Inferior parietal cortex (tissue), 1 donor: ENCODE results near the gene ZNF587.
A peak's percentile ranks its signal among the peaks of the same experiment; 100 is the strongest.
"Not testable (repeated sequence)": the region's sequence is repeated elsewhere in the genome, so short reads cannot be mapped to it uniquely, and the experiment has no call there.

Source experiments
- DNase-seq: peaks from one replicate; pipeline ENCODE4 v3.0.0-alpha.2; 2016; ENCODE audit errors: extremely low spot score

The ZNF587 gene

DNA sequence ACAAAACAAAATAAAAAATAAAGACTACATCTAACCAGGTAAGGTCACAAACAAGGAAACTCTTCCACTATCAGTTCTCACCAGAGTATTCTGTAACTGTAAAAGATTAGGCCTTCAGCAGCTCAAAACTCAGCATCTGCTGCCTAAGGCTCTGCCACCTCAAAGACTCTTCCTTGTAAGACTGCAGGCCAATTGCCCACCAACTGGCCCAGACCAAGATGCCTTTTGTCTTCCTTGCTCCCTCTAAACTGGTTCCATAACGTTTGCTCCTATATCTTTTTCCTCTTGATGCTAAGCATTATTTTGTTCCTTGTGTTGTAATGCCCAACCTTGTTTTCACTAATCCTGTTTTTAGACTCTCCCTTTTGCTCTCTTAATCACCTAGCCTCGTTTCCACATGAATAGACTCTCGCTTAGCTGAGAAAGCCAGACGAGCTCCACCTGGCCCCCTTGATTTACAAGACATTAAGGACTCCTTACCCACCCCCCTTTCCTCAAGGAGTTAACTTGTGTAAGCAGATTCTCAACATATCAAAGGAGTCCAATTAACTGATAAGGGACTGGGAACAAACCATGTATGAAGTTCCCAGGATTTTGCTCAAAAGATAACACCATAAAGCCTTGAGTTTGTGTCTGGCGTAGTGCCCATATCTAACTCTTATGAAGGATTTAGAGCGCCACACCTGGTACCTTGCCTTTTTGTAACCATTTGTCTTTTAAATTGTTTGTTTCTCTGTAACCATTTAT, 37.7 kb downstream of the ZNF587 start:
- no peak for DNase-seq

DNA sequence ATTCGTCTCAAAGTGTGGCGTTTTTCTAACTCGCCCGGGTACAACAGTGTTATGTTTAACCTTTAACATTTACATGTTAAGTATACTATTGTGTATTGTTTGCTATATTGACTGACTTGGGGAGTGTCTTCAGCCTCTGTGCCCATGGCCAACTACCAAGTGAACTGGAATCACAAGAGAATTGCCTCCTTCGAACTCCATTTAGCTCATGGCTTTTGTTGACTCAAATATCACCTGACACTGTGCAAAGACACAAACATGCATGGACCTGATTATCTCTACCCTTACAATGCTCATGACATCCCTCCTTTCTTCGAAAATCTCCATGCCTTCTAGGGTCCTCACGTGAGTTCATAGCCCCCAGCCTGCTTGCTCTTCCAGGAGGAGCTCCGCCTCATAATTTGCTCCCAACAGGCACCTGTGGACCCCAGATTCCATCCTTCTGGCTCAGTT, 38.5 kb downstream of the ZNF587 start:
- DNase-seq, result no peak

DNA sequence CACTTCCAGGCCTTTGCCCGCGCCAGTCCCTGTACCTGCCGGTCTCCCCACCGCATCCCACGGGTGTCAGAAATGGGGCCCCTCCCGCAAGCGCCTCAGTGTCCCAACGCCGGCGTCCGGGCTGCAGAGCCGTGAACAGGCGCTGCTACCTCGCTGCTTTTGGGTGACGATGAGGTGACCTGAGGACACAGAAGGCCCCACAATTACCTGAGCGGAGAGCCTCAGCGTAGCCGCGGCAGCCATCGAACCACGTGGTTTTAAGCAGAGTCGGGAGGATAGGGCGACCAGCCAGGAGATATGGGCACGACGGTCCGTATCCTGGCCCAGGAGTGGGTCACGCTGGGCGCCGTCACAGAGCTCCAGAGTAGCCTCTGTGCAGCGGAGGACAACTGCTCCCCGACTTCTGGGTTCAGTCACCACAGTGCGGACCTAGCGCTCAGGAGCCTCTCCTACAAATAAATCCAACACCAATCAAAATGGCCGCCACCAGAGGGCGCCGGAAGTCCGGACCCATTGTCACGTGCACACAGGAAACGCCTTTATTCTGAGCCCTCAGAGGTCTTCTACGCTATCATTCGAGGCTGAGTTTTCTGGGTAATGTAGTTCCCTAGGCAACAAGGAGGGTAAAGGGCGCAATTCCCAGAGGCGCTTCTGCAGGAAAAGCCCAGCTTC, 39.0 kb downstream of the ZNF587 start, which contains the start of gene ZNF814:
Gene ZNF814 (minus strand): TSS at position 478 of the 672 bp plus-strand sequence. CDS start 235 bp downstream, at position 243.
- peak; percentile 92 for DNase-seq

DNA sequence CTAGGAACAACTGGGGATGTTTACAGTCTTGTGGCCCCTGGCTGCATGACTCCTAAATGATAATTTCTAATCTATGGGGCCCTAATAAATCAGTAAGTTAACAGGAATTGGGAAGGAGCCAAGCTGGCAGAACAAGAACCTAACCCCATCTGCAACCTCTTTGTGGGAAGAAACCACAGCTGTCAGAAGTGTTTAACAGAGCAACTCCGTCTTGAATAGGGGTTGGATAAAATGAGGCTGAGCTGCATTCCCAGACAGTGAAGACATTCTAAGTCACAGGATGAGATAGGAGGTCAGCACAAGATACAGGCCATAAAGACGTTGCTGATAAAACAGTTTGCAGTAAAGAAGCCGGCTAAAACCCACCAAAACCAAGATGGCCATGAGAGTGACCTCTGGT, 41.0 kb downstream of the ZNF587 start:
- not testable (repeated sequence) for DNase-seq

DNA sequence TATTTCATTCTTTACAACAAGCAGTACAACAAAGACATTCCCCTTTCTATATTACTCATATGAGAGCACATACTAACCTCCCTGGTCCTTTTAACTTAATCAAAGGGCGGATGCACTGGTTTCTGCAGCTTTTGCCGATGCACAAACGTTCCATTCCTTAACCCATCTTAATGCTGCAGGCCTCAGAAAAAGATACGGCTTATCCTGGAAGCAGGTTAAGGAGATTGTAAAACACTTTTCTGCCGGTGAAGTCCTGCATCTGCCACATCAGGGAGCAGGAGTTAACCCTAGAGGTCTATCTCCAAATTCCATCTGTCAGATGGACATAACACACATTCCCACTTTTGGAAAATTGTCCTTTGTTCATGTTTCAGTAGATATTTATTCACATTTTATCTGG, 50.7 kb downstream of the ZNF587 start:
- no peak for DNase-seq

DNA sequence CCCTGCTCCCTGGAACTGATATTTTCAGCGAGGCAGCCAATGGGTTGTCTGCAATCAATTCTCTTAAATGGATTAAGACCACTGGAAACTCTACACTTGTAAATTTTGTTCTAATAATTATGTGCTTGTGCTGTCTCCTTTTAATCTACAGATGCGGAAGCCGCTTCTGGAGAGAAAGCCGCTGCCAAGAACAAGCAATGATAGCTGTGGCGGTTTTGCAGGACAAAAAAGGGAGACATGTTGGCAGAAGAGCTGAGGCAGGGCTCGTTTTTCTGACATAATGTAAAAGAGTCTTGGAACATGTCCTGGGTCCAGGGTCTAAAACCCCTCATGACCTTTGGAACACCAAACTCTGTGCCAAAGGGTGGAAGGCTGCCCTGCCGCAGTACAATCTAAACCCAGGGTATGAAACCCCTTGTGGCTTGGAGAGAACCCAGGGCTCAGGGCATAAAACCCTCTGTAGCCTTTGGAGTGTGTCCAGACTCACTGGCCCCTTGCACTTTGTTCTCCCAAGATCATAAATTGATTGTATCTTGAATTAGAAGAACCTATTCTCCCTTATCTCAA, 54.0 kb downstream of the ZNF587 start:
- DNase-seq, result no peak

DNA sequence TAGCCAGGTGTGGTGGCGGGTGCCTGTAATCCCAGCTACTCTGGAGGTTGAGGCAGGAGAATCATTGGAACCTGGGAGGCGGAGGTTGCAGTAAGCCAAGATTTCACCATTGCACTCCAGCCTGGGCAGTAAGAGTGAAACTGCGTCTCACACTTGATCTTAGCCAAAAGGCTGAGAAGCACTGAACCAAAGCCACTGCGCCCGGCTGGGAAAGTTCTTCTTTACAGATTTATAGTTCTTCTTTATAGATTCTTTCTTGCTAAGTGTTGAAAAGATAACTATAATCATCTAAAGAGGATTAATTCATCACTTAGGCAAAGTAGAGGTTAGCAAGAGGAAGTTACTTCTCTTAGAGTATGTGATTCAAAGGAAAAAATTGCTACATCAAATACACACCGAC, 55.6 kb downstream of the ZNF587 start:
- no peak for DNase-seq

DNA sequence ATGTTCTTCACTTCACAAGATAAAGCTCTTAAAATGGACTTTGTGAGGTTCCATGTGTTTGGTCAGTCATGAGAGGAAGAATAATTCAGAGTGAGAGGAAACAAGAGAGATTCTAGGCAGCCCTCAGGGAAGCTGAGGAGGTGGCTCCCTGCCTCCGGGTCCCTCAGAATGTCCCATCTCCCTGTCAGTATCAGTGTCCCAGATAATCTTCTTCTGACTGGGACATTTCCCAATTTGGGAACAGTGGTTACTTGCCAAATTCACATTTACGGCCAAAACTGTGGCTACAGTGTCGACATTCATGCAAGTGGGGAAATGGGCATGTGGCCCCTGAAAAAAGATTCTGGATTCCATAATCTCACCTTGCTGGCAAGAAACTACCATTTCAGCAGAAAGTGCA, 57.7 kb downstream of the ZNF587 start:
- DNase-seq, result no peak

DNA sequence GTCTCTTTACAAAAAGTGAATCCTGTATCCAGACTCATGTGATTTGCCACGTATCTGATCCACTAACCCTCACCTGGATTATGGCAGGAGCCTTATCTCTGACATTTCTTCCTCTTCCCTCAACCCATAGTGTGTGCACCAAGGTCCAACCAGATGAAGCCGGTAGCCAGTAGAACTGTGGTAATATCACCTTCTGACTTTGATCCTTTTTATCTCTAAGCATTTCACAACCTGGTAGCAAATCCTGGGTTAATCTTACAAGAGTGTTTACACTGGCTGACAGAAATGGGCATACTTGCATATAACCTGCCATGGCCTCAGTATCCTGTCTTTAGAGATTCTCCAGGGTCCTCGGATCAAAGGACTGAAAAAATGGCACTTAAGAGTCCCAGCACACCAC, 64.9 kb downstream of the ZNF587 start:
- DNase-seq, result no peak
